ENCODE data around the gene OXSR1. TPM values are rescaled to one million over a fixed set of nuclear protein-coding genes. Genes with fewer than 3 reads are reported as not detected.

Gene OXSR1
- total and polyA plus RNA-seq, 10 donors = 9.3 to 45.0 (median 30.5) TPM

- Histone ChIP-seq H3K4me1 (no peaks in the 10 kb centered on the region), H3K36me3 (peaks cover 5 to 100% (median 72%) of the 10 kb centered on the region in 6 donors)
- 94 to 99% (median 98%) methylated on average over 2 of the region's 2 CpGs for WGBS, 5 donors
These were observed 84.9 kb downstream of the OXSR1 start for GRCh38 chr3:38250198-38250597.

GRCh38 chr3:38251197-38251596 is 85.9 kb downstream of the OXSR1 start:
- intact Hi-C loops (cut with DNase I; ENCODE audit: low total_unique reads) = no loop called here
- no peak overlapping the region for H3K4me3 ChIP-seq
- peaks cover 1 to 99% (median 66%) of the 10 kb centered on the region in 6 donors for H3K36me3 ChIP-seq
- H3K4me1 ChIP-seq = no peaks in the 10 kb centered on the region
- 89 to 99% (median 98%) methylated on average over 4 of the region's 4 CpGs for WGBS, 5 donors
- TF ChIP-seq POLR2AphosphoS5 (IDR thresholded peaks at IDR 0.05) = no peak
- no peak for TF ChIP-seq CTCF (IDR thresholded peaks at IDR 0.05 in 8 of 11, conservative IDR thresholded peaks at IDR 0.05 in 3 of 11)
- no peak for TF ChIP-seq POLR2A (IDR thresholded peaks at IDR 0.05)
- H3K27ac ChIP-seq = no peak overlapping the region
- no peaks in the 10 kb centered on the region for H3K27me3 ChIP-seq (replicated peaks in 1 of 7)
- DNase-seq = no peak
- no peaks in the 10 kb centered on the region for H3K9me3 ChIP-seq

More at GRCh38 chr3:38250198-38250597, 84.9 kb downstream of the OXSR1 start:
- no peak for DNase-seq
- H3K27ac ChIP-seq = no peak overlapping the region
- no peak overlapping the region for H3K4me3 ChIP-seq
- no peaks in the 10 kb centered on the region for H3K9me3 ChIP-seq
- TF ChIP-seq POLR2AphosphoS5 (IDR thresholded peaks at IDR 0.05) (no peak), CTCF (IDR thresholded peaks at IDR 0.05 in 8 of 11, conservative IDR thresholded peaks at IDR 0.05 in 3 of 11) (no peak), POLR2A (IDR thresholded peaks at IDR 0.05) (no peak)
- H3K27me3 ChIP-seq (replicated peaks in 1 of 7) = no peaks in the 10 kb centered on the region
- intact Hi-C loops (cut with DNase I; ENCODE audit: low total_unique reads) = no loop called here

- TF ChIP-seq POLR2A (IDR thresholded peaks at IDR 0.05) (no peak), POLR2AphosphoS5 (IDR thresholded peaks at IDR 0.05) (no peak), CTCF (IDR thresholded peaks at IDR 0.05 in 8 of 11, conservative IDR thresholded peaks at IDR 0.05 in 3 of 11) (no peak)
- Histone ChIP-seq H3K27ac (no peak overlapping the region), H3K27me3 (replicated peaks in 1 of 7) (no peaks in the 10 kb centered on the region), H3K36me3 (peaks cover 0 to 76% (median 51%) of the 10 kb centered on the region in 6 donors), H3K9me3 (no peaks in the 10 kb centered on the region), H3K4me3 (no peak overlapping the region), H3K4me1 (no peaks in the 10 kb centered on the region)
- WGBS, 5 donors = 89 to 95% (median 92%) methylated on average over 4 of the region's 4 CpGs
- intact Hi-C loops (cut with DNase I; ENCODE audit: low total_unique reads) = no loop called here
- no peak for DNase-seq
These were observed 88.4 kb downstream of the OXSR1 start for GRCh38 chr3:38253704-38254103.

GRCh38 chr3:38254872-38255271 is 89.5 kb downstream of the OXSR1 start:
- peaks cover 0 to 64% (median 45%) of the 10 kb centered on the region in 6 donors for H3K36me3 ChIP-seq
- no peaks in the 10 kb centered on the region for H3K9me3 ChIP-seq
- H3K4me3 ChIP-seq = no peak overlapping the region
- no peaks in the 10 kb centered on the region for H3K4me1 ChIP-seq
- TF ChIP-seq CTCF (IDR thresholded peaks at IDR 0.05 in 8 of 11, conservative IDR thresholded peaks at IDR 0.05 in 3 of 11) (no peak), POLR2A (IDR thresholded peaks at IDR 0.05) (no peak), POLR2AphosphoS5 (IDR thresholded peaks at IDR 0.05) (no peak)
- intact Hi-C loops (cut with DNase I; ENCODE audit: low total_unique reads) = no loop called here
- H3K27me3 ChIP-seq (replicated peaks in 1 of 7) = no peaks in the 10 kb centered on the region
- DNase-seq = no peak
- H3K27ac ChIP-seq = no peak overlapping the region
- WGBS, 5 donors = 75 to 98% (median 85%) methylated on average over 2 of the region's 2 CpGs

All from spleen (tissue), 11 donors.